Activated naive CD8-positive, alpha-beta T cell (primary cell): ENCODE results near the gene NRDC.

Source experiments
- H3K27ac Mint-ChIP-seq: one replicate; pipeline ENCODE4 v1.8.0; 2021; ENCODE audit warnings: mixed read lengths
- H3K27me3 Mint-ChIP-seq: one replicate; pipeline ENCODE4 v1.8.0; 2021; ENCODE audit warnings: mixed read lengths
- H3K36me3 Mint-ChIP-seq: one replicate; pipeline ENCODE4 v1.8.0; 2021; ENCODE audit warnings: mixed read lengths
- H3K4me1 Mint-ChIP-seq: one replicate; pipeline ENCODE4 v1.8.0; 2021; ENCODE audit warnings: low read depth, mixed read lengths
- H3K4me3 Mint-ChIP-seq: one replicate; pipeline ENCODE4 v1.8.0; 2021; ENCODE audit warnings: mild to moderate bottlenecking, mixed read lengths
- H3K9me3 Mint-ChIP-seq: one replicate; pipeline ENCODE4 v1.8.0; 2021; ENCODE audit warnings: low read depth, mixed read lengths

Gene NRDC

GRCh38 chr1:51878616-51879336 is at the start of gene NRDC:
Gene NRDC, minus strand, starts transcription at chr1:51878727. Its CDS starts 112 bp downstream, at chr1:51878615.
- H3K4me1 Mint-ChIP-seq, result peaks cover 33% of the 10 kb centered on the region
- peaks cover 8% of the 10 kb centered on the region for H3K27me3 Mint-ChIP-seq
- H3K36me3 Mint-ChIP-seq, result peaks cover 12% of the 10 kb centered on the region

GRCh38 chr1:51927029-51927428 is 48.5 kb upstream of the NRDC start:
- Mint-ChIP-seq H3K4me3 (no peak overlapping the region), H3K27ac (no peak overlapping the region), H3K4me1 (no peaks in the 10 kb centered on the region), H3K36me3 (no peaks in the 10 kb centered on the region), H3K9me3 (no peaks in the 10 kb centered on the region), H3K27me3 (peaks cover 5% of the 10 kb centered on the region)

More at GRCh38 chr1:51878616-51879336, at the start of gene NRDC:
- H3K27ac Mint-ChIP-seq, result no peak within 1 kb of the TSS
- no peaks in the 10 kb centered on the region for H3K9me3 Mint-ChIP-seq
- no peak within 1 kb of the TSS for H3K4me3 Mint-ChIP-seq

- Mint-ChIP-seq H3K36me3 (no peaks in the 10 kb centered on the region), H3K27ac (no peak overlapping the region), H3K4me1 (no peaks in the 10 kb centered on the region), H3K4me3 (no peak overlapping the region), H3K27me3 (peaks cover 5% of the 10 kb centered on the region), H3K9me3 (no peaks in the 10 kb centered on the region)
These were observed 47.8 kb upstream of the NRDC start for GRCh38 chr1:51926171-51926812.

- no peaks in the 10 kb centered on the region for H3K9me3 Mint-ChIP-seq
- H3K4me3 Mint-ChIP-seq, result no peak overlapping the region
- H3K4me1 Mint-ChIP-seq, result no peaks in the 10 kb centered on the region
- H3K36me3 Mint-ChIP-seq, result no peaks in the 10 kb centered on the region
- peaks cover 4% of the 10 kb centered on the region for H3K27me3 Mint-ChIP-seq
- no peak overlapping the region for H3K27ac Mint-ChIP-seq
These were observed 45.9 kb upstream of the NRDC start for GRCh38 chr1:51924455-51924854.

GRCh38 chr1:51922040-51922439 is 43.5 kb upstream of the NRDC start:
- Mint-ChIP-seq H3K36me3 (no peaks in the 10 kb centered on the region), H3K27me3 (peaks cover 5% of the 10 kb centered on the region), H3K27ac (no peak overlapping the region), H3K4me1 (no peaks in the 10 kb centered on the region), H3K4me3 (no peak overlapping the region), H3K9me3 (no peaks in the 10 kb centered on the region)

GRCh38 chr1:51920130-51920529 is 41.6 kb upstream of the NRDC start:
- H3K27ac Mint-ChIP-seq, result no peak overlapping the region
- H3K9me3 Mint-ChIP-seq, result no peaks in the 10 kb centered on the region
- no peaks in the 10 kb centered on the region for H3K36me3 Mint-ChIP-seq
- H3K4me1 Mint-ChIP-seq, result no peaks in the 10 kb centered on the region
- H3K4me3 Mint-ChIP-seq, result no peak overlapping the region
- peaks cover 5% of the 10 kb centered on the region for H3K27me3 Mint-ChIP-seq

GRCh38 chr1:51919684-51920083 is 41.2 kb upstream of the NRDC start:
- no peaks in the 10 kb centered on the region for H3K36me3 Mint-ChIP-seq
- H3K4me3 Mint-ChIP-seq, result no peak overlapping the region
- no peaks in the 10 kb centered on the region for H3K9me3 Mint-ChIP-seq
- peaks cover 5% of the 10 kb centered on the region for H3K27me3 Mint-ChIP-seq
- no peak overlapping the region for H3K27ac Mint-ChIP-seq
- H3K4me1 Mint-ChIP-seq, result no peaks in the 10 kb centered on the region

GRCh38 chr1:51916587-51917405 is 38.3 kb upstream of the NRDC start:
- Mint-ChIP-seq H3K36me3 (no peaks in the 10 kb centered on the region), H3K27ac (no peak overlapping the region), H3K4me1 (no peaks in the 10 kb centered on the region), H3K27me3 (peaks cover 3% of the 10 kb centered on the region), H3K4me3 (no peak overlapping the region), H3K9me3 (no peaks in the 10 kb centered on the region)

GRCh38 chr1:51915951-51916350 is 37.4 kb upstream of the NRDC start:
- H3K36me3 Mint-ChIP-seq, result no peaks in the 10 kb centered on the region
- H3K4me3 Mint-ChIP-seq, result no peak overlapping the region
- H3K9me3 Mint-ChIP-seq, result no peaks in the 10 kb centered on the region
- H3K27me3 Mint-ChIP-seq, result peaks cover 3% of the 10 kb centered on the region
- H3K4me1 Mint-ChIP-seq, result no peaks in the 10 kb centered on the region
- H3K27ac Mint-ChIP-seq, result no peak overlapping the region

- H3K4me3 Mint-ChIP-seq, result no peak overlapping the region
- no peaks in the 10 kb centered on the region for H3K4me1 Mint-ChIP-seq
- H3K36me3 Mint-ChIP-seq, result no peaks in the 10 kb centered on the region
- H3K9me3 Mint-ChIP-seq, result no peaks in the 10 kb centered on the region
- H3K27me3 Mint-ChIP-seq, result no peaks in the 10 kb centered on the region
- no peak overlapping the region for H3K27ac Mint-ChIP-seq
These were observed 34.4 kb upstream of the NRDC start for GRCh38 chr1:51912881-51913280.

- Mint-ChIP-seq H3K4me3 (no peak overlapping the region), H3K9me3 (no peaks in the 10 kb centered on the region), H3K36me3 (no peaks in the 10 kb centered on the region), H3K27me3 (no peaks in the 10 kb centered on the region), H3K4me1 (peaks cover 4% of the 10 kb centered on the region), H3K27ac (no peak overlapping the region)
These were observed 31.9 kb upstream of the NRDC start for GRCh38 chr1:51910221-51911000.

- Mint-ChIP-seq H3K4me1 (peaks cover 4% of the 10 kb centered on the region), H3K27me3 (no peaks in the 10 kb centered on the region), H3K27ac (no peak overlapping the region), H3K4me3 (no peak overlapping the region), H3K9me3 (no peaks in the 10 kb centered on the region), H3K36me3 (no peaks in the 10 kb centered on the region)
These were observed 30.0 kb upstream of the NRDC start for GRCh38 chr1:51908499-51908898.

- H3K36me3 Mint-ChIP-seq, result no peaks in the 10 kb centered on the region
- H3K27me3 Mint-ChIP-seq, result no peaks in the 10 kb centered on the region
- H3K4me1 Mint-ChIP-seq, result peaks cover 4% of the 10 kb centered on the region
- H3K4me3 Mint-ChIP-seq, result no peak overlapping the region
- no peaks in the 10 kb centered on the region for H3K9me3 Mint-ChIP-seq
- no peak overlapping the region for H3K27ac Mint-ChIP-seq
These were observed 28.7 kb upstream of the NRDC start for GRCh38 chr1:51907079-51907702.

GRCh38 chr1:51906306-51907078 is 28.0 kb upstream of the NRDC start:
- Mint-ChIP-seq H3K27me3 (no peaks in the 10 kb centered on the region), H3K4me1 (peaks cover 4% of the 10 kb centered on the region), H3K27ac (peak overlapping the region; percentile 75), H3K4me3 (no peak overlapping the region), H3K9me3 (no peaks in the 10 kb centered on the region), H3K36me3 (no peaks in the 10 kb centered on the region)
